Measurements from ENCODE around the gene MMD2. TPM values are rescaled to one million over a fixed set of nuclear protein-coding genes. Genes with fewer than 3 reads are reported as not detected.
"Not testable (repeated sequence)": the region's sequence is repeated elsewhere in the genome, so short reads cannot be mapped to it uniquely, and the experiment has no call there.

MMD2 gene
- total RNA-seq, 1 donor from 2014 or later: not detected

GRCh38 chr7:4973728-4974198 lies 14.8 kb upstream of the MMD2 start:
- Mint-ChIP-seq H3K9me3 (ENCODE audit: low read depth) (no peaks in the 10 kb centered on the region), H3K27ac (peak overlapping the region; percentile 98), H3K27me3 (peaks cover 3% of the 10 kb centered on the region), H3K36me3 (ENCODE audit: insufficient read depth) (peaks cover 12% of the 10 kb centered on the region), H3K4me1 (ENCODE audit: low read depth) (peaks cover 4% of the 10 kb centered on the region), H3K4me3 (ENCODE audit: low read depth) (peak overlapping the region; percentile 96)
- TF ChIP-seq, protein P1, sequence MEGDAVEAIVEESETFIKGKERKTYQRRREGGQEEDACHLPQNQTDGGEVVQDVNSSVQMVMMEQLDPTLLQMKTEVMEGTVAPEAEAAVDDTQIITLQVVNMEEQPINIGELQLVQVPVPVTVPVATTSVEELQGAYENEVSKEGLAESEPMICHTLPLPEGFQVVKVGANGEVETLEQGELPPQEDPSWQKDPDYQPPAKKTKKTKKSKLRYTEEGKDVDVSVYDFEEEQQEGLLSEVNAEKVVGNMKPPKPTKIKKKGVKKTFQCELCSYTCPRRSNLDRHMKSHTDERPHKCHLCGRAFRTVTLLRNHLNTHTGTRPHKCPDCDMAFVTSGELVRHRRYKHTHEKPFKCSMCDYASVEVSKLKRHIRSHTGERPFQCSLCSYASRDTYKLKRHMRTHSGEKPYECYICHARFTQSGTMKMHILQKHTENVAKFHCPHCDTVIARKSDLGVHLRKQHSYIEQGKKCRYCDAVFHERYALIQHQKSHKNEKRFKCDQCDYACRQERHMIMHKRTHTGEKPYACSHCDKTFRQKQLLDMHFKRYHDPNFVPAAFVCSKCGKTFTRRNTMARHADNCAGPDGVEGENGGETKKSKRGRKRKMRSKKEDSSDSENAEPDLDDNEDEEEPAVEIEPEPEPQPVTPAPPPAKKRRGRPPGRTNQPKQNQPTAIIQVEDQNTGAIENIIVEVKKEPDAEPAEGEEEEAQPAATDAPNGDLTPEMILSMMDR (IDR thresholded peaks at IDR 0.05; ENCODE audit: unreplicated experiment): peak; percentile 87
- peak; percentile 94 for DNase-seq (ENCODE audit: low spot score, unreplicated experiment)

GRCh38 chr7:4972446-4972845 lies 13.5 kb upstream of the MMD2 start:
- not testable (repeated sequence) for DNase-seq (ENCODE audit: low spot score, unreplicated experiment); H3K4me1 Mint-ChIP-seq (ENCODE audit: low read depth); H3K27ac Mint-ChIP-seq; H3K9me3 Mint-ChIP-seq (ENCODE audit: low read depth); H3K36me3 Mint-ChIP-seq (ENCODE audit: insufficient read depth); H3K27me3 Mint-ChIP-seq; H3K4me3 Mint-ChIP-seq (ENCODE audit: low read depth)

DNA sequence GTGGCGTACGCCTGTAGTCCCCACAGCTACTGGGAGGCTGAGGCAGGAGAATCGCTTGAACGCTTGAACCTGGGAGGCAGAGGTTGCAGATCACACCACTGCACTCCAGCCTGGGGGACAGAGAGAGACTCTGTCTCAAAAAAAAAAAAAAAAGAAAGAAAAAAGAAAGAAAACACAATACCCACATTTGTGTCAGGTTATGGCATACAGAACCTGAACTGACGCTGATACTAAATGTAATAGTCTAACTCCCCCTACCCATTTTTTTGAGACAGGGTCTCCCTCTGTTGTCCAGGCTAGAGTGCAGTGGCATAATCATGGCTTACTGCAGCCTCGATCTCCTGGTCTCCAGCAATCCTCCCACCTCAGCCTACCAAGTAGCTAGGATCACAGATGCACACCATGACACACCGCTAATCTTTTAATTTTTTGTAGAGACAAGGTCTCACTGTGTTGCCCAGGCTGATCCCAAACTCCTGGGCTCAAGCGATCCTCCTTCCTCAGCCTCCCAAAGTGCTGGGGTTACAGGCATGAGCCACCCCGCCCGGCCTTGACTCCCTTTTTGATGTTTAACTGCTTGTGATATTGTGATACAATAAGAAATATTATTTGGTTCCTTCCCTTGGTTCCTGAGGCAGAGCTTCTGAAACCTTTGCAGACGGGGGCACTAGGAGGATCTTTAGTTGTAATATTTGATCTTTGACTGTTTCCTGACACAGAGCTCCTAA lies 6.5 kb upstream of the MMD2 start:
- Mint-ChIP-seq H3K4me1 (ENCODE audit: low read depth) (no peaks in the 10 kb centered on the region), H3K36me3 (ENCODE audit: insufficient read depth) (no peaks in the 10 kb centered on the region), H3K27me3 (peaks cover 26% of the 10 kb centered on the region), H3K4me3 (ENCODE audit: low read depth) (no peak overlapping the region), H3K9me3 (ENCODE audit: low read depth) (no peaks in the 10 kb centered on the region), H3K27ac (no peak overlapping the region)
- no peak for DNase-seq (ENCODE audit: low spot score, unreplicated experiment)
- TF ChIP-seq, protein P1 (IDR thresholded peaks at IDR 0.05; ENCODE audit: unreplicated experiment): no peak

DNA sequence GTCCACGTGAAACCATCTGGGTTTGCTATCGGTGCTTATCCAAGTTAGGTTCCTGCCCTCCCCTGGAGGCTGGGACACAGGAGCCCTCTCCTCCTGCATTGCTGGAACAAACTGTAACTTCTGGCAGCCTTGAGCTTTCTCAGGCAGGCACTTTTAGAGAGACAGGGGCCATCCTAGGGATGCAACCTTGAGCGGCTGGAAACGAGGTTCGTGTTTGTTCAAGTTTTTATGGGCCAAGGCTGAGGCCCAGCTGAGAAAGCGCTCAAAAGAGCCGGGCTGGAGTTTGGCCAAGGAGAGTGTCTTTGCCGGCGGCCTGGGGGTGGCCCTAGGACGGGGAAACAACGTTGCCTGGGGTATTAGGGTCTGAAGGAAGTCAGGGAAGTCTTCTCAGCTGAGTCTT lies 5.5 kb upstream of the MMD2 start:
- DNase-seq (ENCODE audit: low spot score, unreplicated experiment): no peak
- H3K27me3 Mint-ChIP-seq: peaks cover 29% of the 10 kb centered on the region
- no peaks in the 10 kb centered on the region for H3K36me3 Mint-ChIP-seq (ENCODE audit: insufficient read depth)
- no peak overlapping the region for H3K4me3 Mint-ChIP-seq (ENCODE audit: low read depth)
- TF ChIP-seq, protein P1 (IDR thresholded peaks at IDR 0.05; ENCODE audit: unreplicated experiment): no peak
- no peaks in the 10 kb centered on the region for H3K4me1 Mint-ChIP-seq (ENCODE audit: low read depth)
- H3K27ac Mint-ChIP-seq: no peak overlapping the region
- H3K9me3 Mint-ChIP-seq (ENCODE audit: low read depth): no peaks in the 10 kb centered on the region

DNA sequence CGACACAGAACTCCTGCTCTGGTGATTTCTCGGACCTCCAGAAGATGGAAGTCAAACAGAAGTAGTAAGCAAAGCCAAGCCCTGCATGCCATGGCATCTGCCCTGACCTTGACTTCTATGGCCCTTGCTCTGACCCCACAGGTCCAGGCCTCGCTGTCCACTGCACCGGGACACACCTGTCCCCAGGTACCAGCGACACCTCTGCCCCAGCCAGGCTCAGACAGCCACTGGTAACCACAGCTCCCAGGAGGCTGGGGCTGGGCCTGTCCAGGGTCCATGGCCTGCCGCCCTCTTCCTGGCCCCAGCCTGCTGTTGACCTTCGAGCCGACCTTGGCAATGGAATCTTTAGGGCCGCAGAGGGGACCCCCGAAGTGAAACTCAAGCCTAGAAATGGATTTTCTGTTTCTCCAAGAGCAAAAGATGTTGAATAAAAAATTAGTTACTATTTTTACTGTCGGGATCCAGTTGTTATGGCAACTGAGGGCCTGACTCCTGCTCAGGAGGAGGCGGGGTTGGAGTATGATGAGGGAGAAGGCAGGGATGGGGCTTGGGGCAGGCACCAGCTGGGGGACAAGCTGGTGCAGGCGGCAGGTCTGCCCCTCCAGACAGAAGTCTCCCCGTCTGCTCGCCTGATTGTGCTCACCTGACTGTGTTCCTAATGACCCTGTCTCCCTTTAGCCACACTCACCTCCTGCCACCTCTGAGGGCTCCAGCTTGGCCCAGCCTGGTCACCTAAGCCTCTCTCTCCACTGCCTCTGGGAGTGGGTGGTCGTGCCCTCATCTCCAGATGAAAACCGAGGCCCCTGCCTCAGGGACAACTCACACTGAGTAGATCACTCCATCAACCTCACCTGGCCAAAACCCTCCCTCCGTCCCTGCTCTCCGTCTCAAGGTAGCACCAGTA lies 4.1 kb upstream of the MMD2 start:
- DNase-seq (ENCODE audit: low spot score, unreplicated experiment): no peak
- no peaks in the 10 kb centered on the region for H3K9me3 Mint-ChIP-seq (ENCODE audit: low read depth)
- H3K27ac Mint-ChIP-seq: no peak overlapping the region
- TF ChIP-seq, protein P1 (IDR thresholded peaks at IDR 0.05; ENCODE audit: unreplicated experiment): no peak
- H3K4me3 Mint-ChIP-seq (ENCODE audit: low read depth): no peak overlapping the region
- H3K27me3 Mint-ChIP-seq: peaks cover 34% of the 10 kb centered on the region
- H3K4me1 Mint-ChIP-seq (ENCODE audit: low read depth): peaks cover 5% of the 10 kb centered on the region
- no peaks in the 10 kb centered on the region for H3K36me3 Mint-ChIP-seq (ENCODE audit: insufficient read depth)
